ENCODE data around the gene ARSB. TPM values are rescaled to one million over a fixed set of nuclear protein-coding genes. Genes with fewer than 3 reads are reported as not detected.

Gene ARSB
- total RNA-seq, 4 donors from 2014 or later, result 1.2 to 8.8 (median 7.1) TPM

- DNase-seq, result no peak
- peaks cover 0 to 5% (median 0%) of the 10 kb centered on the region in 4 donors for H3K27me3 ChIP-seq
- intact Hi-C loops (cut with DNase I), result loop anchor here (10.0 kb wide), 1 partner anchor 440 kb away; no protein-coding TSS in a partner anchor
- peak overlapping the region in 1 of 4 donors; percentile 21 for H3K27ac ChIP-seq
- peaks cover 0 to 20% (median 10%) of the 10 kb centered on the region in 3 donors for H3K4me1 ChIP-seq
- peak overlapping the region in 3 of 4 donors; percentile 15 to 56 (median 26) for H3K4me3 ChIP-seq
- no peaks in the 10 kb centered on the region for H3K9me3 ChIP-seq
- WGBS, 2 donors, result 5 to 11% methylated on average over 13 of the region's 13 CpGs
- no peaks in the 10 kb centered on the region for H3K36me3 ChIP-seq
- TF ChIP-seq, protein P1, sequence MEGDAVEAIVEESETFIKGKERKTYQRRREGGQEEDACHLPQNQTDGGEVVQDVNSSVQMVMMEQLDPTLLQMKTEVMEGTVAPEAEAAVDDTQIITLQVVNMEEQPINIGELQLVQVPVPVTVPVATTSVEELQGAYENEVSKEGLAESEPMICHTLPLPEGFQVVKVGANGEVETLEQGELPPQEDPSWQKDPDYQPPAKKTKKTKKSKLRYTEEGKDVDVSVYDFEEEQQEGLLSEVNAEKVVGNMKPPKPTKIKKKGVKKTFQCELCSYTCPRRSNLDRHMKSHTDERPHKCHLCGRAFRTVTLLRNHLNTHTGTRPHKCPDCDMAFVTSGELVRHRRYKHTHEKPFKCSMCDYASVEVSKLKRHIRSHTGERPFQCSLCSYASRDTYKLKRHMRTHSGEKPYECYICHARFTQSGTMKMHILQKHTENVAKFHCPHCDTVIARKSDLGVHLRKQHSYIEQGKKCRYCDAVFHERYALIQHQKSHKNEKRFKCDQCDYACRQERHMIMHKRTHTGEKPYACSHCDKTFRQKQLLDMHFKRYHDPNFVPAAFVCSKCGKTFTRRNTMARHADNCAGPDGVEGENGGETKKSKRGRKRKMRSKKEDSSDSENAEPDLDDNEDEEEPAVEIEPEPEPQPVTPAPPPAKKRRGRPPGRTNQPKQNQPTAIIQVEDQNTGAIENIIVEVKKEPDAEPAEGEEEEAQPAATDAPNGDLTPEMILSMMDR (IDR thresholded peaks at IDR 0.05), result peak; percentile 69 to 96 (median 87)
- no peak for TF ChIP-seq POLR2A (IDR thresholded peaks at IDR 0.05)
Measured at GRCh38 chr5:79025054-79025472, 40.0 kb upstream of the ARSB start.

DNA sequence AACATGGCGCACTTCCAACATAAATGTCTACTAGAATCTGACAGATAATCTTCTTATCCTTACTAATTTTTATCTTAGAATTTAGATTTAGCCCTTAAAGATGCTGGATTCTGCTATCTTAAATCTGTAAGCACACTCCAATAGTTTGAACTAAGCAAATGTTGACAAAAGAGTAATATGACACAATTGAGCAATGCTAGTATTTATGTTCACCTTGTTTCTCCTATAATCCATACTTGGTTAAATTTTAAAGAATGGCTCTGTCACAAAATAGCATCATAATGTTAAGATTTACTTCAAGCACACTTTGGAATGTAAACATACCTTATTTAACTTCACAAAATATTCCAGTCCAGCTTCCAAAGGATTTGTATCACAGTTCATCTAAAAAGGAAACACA lies 38.8 kb upstream of the ARSB start:
- Histone ChIP-seq H3K4me1 (peaks cover 0 to 20% (median 10%) of the 10 kb centered on the region in 3 donors), H3K9me3 (no peaks in the 10 kb centered on the region), H3K27me3 (peaks cover 0 to 5% (median 0%) of the 10 kb centered on the region in 4 donors), H3K36me3 (no peaks in the 10 kb centered on the region), H3K27ac (no peak overlapping the region), H3K4me3 (no peak overlapping the region)
- intact Hi-C loops (cut with DNase I), result loop anchor here (5.0 to 10.0 kb wide), 2 partner anchors 108 to 441 kb away; no protein-coding TSS in a partner anchor
- WGBS, 2 donors, result 76 to 84% methylated on average over 1 of the region's 1 CpG
- DNase-seq, result no peak
- TF ChIP-seq POLR2A (IDR thresholded peaks at IDR 0.05), result no peak
- TF ChIP-seq, protein P1 (IDR thresholded peaks at IDR 0.05), result no peak

DNA sequence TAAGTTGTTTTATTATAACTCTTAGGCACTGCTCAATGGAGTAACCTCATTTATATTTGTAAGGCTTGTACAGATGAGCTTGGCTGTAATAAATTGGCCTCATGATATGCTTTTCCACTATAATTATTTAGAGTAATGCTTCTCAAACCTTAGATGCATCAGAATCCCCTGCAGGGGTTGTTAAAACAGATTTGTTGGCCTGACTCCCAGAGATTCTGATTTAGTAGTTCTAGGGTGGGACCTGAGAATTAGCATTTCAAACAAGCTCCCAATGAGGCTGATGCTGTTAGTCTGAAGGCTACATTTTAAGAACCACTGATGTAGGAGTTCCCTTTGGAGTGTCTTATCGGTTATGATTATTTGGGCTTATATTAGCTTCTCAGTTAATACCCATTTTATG lies 38.2 kb upstream of the ARSB start:
- Histone ChIP-seq H3K36me3 (no peaks in the 10 kb centered on the region), H3K4me1 (peaks cover 0 to 20% (median 10%) of the 10 kb centered on the region in 3 donors), H3K27me3 (peaks cover 0 to 5% (median 0%) of the 10 kb centered on the region in 4 donors), H3K9me3 (no peaks in the 10 kb centered on the region), H3K27ac (no peak overlapping the region), H3K4me3 (no peak overlapping the region)
- no peak for DNase-seq
- no peak for TF ChIP-seq POLR2A (IDR thresholded peaks at IDR 0.05)
- TF ChIP-seq, protein P1 (IDR thresholded peaks at IDR 0.05), result no peak
- 82 to 94% methylated on average over 1 of the region's 1 CpG for WGBS, 2 donors
- intact Hi-C loops (cut with DNase I), result loop anchor here (5.0 to 10.0 kb wide), 2 partner anchors 109 to 441 kb away; no protein-coding TSS in a partner anchor

DNA sequence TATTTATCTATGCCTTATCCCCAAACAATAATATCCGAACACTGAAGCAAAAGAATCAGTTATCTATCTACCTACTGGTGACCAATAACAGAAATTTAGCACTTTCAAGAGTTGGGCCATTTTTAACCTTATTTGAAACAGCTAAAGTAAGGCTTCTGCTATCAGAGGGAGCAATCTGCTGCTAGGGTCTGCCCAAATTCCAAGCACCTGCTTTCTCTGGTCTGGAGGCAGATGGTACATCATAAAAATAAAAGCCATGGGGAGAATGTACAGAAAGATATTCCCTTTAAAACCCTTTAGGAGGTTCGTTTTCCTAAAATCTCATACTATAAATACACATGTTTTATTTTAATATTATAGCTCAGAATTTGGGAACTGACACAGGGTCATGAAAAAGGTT lies 37.7 kb upstream of the ARSB start:
- Histone ChIP-seq H3K27ac (no peak overlapping the region), H3K27me3 (peaks cover 0 to 5% (median 0%) of the 10 kb centered on the region in 4 donors), H3K9me3 (no peaks in the 10 kb centered on the region), H3K4me3 (no peak overlapping the region), H3K4me1 (peaks cover 0 to 20% (median 10%) of the 10 kb centered on the region in 3 donors), H3K36me3 (no peaks in the 10 kb centered on the region)
- WGBS, 2 donors, result 78 to 79% methylated on average over 2 of the region's 2 CpGs
- TF ChIP-seq POLR2A (IDR thresholded peaks at IDR 0.05), result no peak
- TF ChIP-seq, protein P1 (IDR thresholded peaks at IDR 0.05), result no peak
- intact Hi-C loops (cut with DNase I), result loop anchor here (5.0 to 10.0 kb wide), 2 partner anchors 110 to 442 kb away; no protein-coding TSS in a partner anchor
- DNase-seq, result no peak

GRCh38 chr5:79021753-79022152 lies 36.6 kb upstream of the ARSB start:
- H3K27ac ChIP-seq, result no peak overlapping the region
- no peak overlapping the region for H3K4me3 ChIP-seq
- no peak for DNase-seq
- peaks cover 0 to 20% (median 10%) of the 10 kb centered on the region in 3 donors for H3K4me1 ChIP-seq
- no peaks in the 10 kb centered on the region for H3K36me3 ChIP-seq
- intact Hi-C loops (cut with DNase I), result loop anchor here (5.0 to 10.0 kb wide), 2 partner anchors 111 to 443 kb away; no protein-coding TSS in a partner anchor
- TF ChIP-seq POLR2A (IDR thresholded peaks at IDR 0.05), result no peak
- TF ChIP-seq, protein P1 (IDR thresholded peaks at IDR 0.05), result no peak
- H3K9me3 ChIP-seq, result no peaks in the 10 kb centered on the region
- H3K27me3 ChIP-seq, result peaks cover 0 to 5% (median 0%) of the 10 kb centered on the region in 4 donors
- WGBS, 2 donors, result 53 to 62% methylated on average over 4 of the region's 4 CpGs
